Fibroblast of pulmonary artery (primary cell): ENCODE data around the gene PYDC1.
A peak's percentile ranks its signal among the peaks of the same experiment; 100 is the strongest.
"Not testable (repeated sequence)": the region's sequence is repeated elsewhere in the genome, so short reads cannot be mapped to it uniquely, and the experiment has no call there.

Source experiments
- DNase-seq: peaks from one replicate; pipeline ENCODE4 v3.0.0-alpha.2; 2010; ENCODE audit warnings: low read depth
- H3K4me3 ChIP-seq: replicated peaks from 2 replicates; pipeline ENCODE4 v1.5.1; 2011; ENCODE audit warnings: low read depth, mild to moderate bottlenecking, control low read depth, low read length, moderate library complexity
- CTCF ChIP-seq: IDR thresholded peaks from 2 replicates; pipeline ENCODE4 v1.5.1; 2011; ENCODE audit warnings: mild to moderate bottlenecking, control low read depth, low read length, inconsistent platforms; ENCODE audit errors: missing control alignments

Gene PYDC1

GRCh38 chr16:31183432-31184428 lies 33.2 kb downstream of the PYDC1 start:
- TF ChIP-seq CTCF, result no peak
- DNase-seq, result no peak
- no peak overlapping the region for H3K4me3 ChIP-seq

GRCh38 chr16:31182391-31182790 lies 34.5 kb downstream of the PYDC1 start:
- no peak for TF ChIP-seq CTCF

GRCh38 chr16:31181102-31181830 lies 35.7 kb downstream of the PYDC1 start:
- peak overlapping the region; percentile 97 for H3K4me3 ChIP-seq
- no peak for TF ChIP-seq CTCF
- DNase-seq, result peak; percentile 46

More at GRCh38 chr16:31182391-31182790, 34.5 kb downstream of the PYDC1 start:
- H3K4me3 ChIP-seq, result peak overlapping the region; percentile 97
- no peak for DNase-seq

- DNase-seq, result peak; percentile 92
- peak within 1 kb of the TSS; percentile 97 for H3K4me3 ChIP-seq
- no peak for TF ChIP-seq CTCF
Measured at GRCh38 chr16:31179747-31180459, 37.0 kb downstream of the PYDC1 start, which contains the start of gene FUS. TSS of gene FUS (plus strand) at chr16:31180139. CDS start at chr16:31180215, 76 bp downstream.

GRCh38 chr16:31179219-31179746 lies 37.7 kb downstream of the PYDC1 start:
- no peak for TF ChIP-seq CTCF
- H3K4me3 ChIP-seq, result peak overlapping the region; percentile 97
- no peak for DNase-seq

- no peak for DNase-seq
- no peak for TF ChIP-seq CTCF
- no peak overlapping the region for H3K4me3 ChIP-seq
Measured at GRCh38 chr16:31177136-31177535, 39.8 kb downstream of the PYDC1 start.

- not testable (repeated sequence) for H3K4me3 ChIP-seq
Measured at GRCh38 chr16:31170048-31170447, 46.9 kb downstream of the PYDC1 start.

More at GRCh38 chr16:31170048-31170447, 46.9 kb downstream of the PYDC1 start:
- not testable (repeated sequence) for DNase-seq
